SK-N-SH (cell line): ENCODE results near the gene OTUD6A. TPM values are rescaled to one million over a fixed set of nuclear protein-coding genes. Genes with fewer than 3 reads are reported as not detected.

ENCODE experiments used
- CTCF ChIA-PET: fragments of 300-600, 350-600 bp; formaldehyde crosslinking; extraction: SDS; loops from one replicate; lab custom pipeline; 2021; lab: Yijun Ruan, JAX
- POLR2A ChIA-PET: fragments of 350-600 bp; sonication (Branson Sonifier 250); formaldehyde crosslinking; extraction: SDS; loops from one replicate; lab custom pipeline; 2020; ENCODE audit warnings: antibody characterized with exemption, inconsistent platforms; lab: Yijun Ruan, JAX
- DNase-seq: peaks from one replicate; pipeline ENCODE4 v3.0.0; 2012
- H2AFZ ChIP-seq: fragments of 200-600 bp; sonication (generic); 2 replicates; pipeline ENCODE4 v1.8.1; 2016; ENCODE audit warnings: antibody characterized with exemption, mild to moderate bottlenecking, low read depth
- H3F3A ChIP-seq: fragments of 200-600 bp; sonication (generic); replicated peaks from 2 replicates; pipeline ENCODE3; 2016; ENCODE audit warnings: antibody characterized with exemption, mild to moderate bottlenecking; ENCODE audit not compliant: insufficient read depth
- H3K27ac ChIP-seq, 2 experiments: fragments of 200-500 bp in 1 of 2; fragments of 200-600 bp in 1 of 2; sonication (Bioruptor generic) in 1 of 2; sonication (generic), shearing (Covaris generic) in 1 of 2; 2 replicates each; pipeline versions ENCODE4 v1.5.1 to v1.6.1; 2014 to 2016; ENCODE audit warnings: low read depth in 2 of 2, inconsistent platforms in 1 of 2, low read length in 1 of 2, mild to moderate bottlenecking in 1 of 2, mixed read lengths in 1 of 2
- H3K27me3 ChIP-seq: fragments of 200-600 bp; sonication (generic), shearing (Covaris generic); 2 replicates; pipeline ENCODE4 v1.6.1; 2016; ENCODE audit warnings: mixed run types; ENCODE audit not compliant: insufficient read depth
- H3K36me3 ChIP-seq, 2 experiments: fragments of 200-500 bp in 1 of 2; fragments of 200-600 bp in 1 of 2; sonication (Bioruptor generic) in 1 of 2; sonication (generic) in 1 of 2; replicated peaks in 1 of 2; 2 replicates each; pipeline versions ENCODE3 to v1.5.1; 2014 to 2016; ENCODE audit warnings: low read length in 1 of 2, mild to moderate bottlenecking in 1 of 2; ENCODE audit not compliant: insufficient read depth in 2 of 2, control insufficient read depth in 1 of 2
- H3K4me1 ChIP-seq, 2 experiments: fragments of 200-500 bp in 1 of 2; fragments of 200-600 bp in 1 of 2; sonication (Bioruptor generic) in 1 of 2; sonication (generic), shearing (Covaris generic) in 1 of 2; 2 replicates each; pipeline versions ENCODE4 v1.5.1 to v1.6.1; 2014 to 2016; ENCODE audit warnings: low read depth in 1 of 2, low read length in 1 of 2, mixed run types in 1 of 2; ENCODE audit not compliant: insufficient read depth in 2 of 2, control insufficient read depth in 1 of 2
- H3K4me2 ChIP-seq: fragments of 200-600 bp; sonication (generic), shearing (Covaris generic); 2 replicates; pipeline ENCODE4 v1.6.1; 2017; ENCODE audit warnings: mixed run types
- H3K4me3 ChIP-seq, 2 experiments: fragments of 200-500 bp in 1 of 2; fragments of 200-600 bp in 1 of 2; sonication (Bioruptor generic) in 1 of 2; sonication (generic), shearing (Covaris generic) in 1 of 2; 2 replicates each; pipeline versions ENCODE4 v1.5.1 to v1.8.1; 2014 to 2016; ENCODE audit warnings: low read depth in 2 of 2, inconsistent platforms in 1 of 2, low read length in 1 of 2, mild to moderate bottlenecking in 1 of 2, mixed read lengths in 1 of 2, moderate library complexity in 1 of 2
- H3K79me2 ChIP-seq: fragments of 200-600 bp; sonication (generic); 2 replicates; pipeline ENCODE4 v1.8.1; 2017; ENCODE audit warnings: mild to moderate bottlenecking; ENCODE audit not compliant: insufficient read depth
- H3K9ac ChIP-seq: fragments of 200-600 bp; sonication (generic); 2 replicates; pipeline ENCODE4 v1.6.1; 2017; ENCODE audit warnings: mixed run types
- H3K9me2 ChIP-seq: fragments of 200-600 bp; sonication (generic); 2 replicates; pipeline ENCODE4 v1.6.1; 2017; ENCODE audit warnings: mixed run types
- H3K9me3 ChIP-seq: fragments of 200-600 bp; sonication (generic); 2 replicates; pipeline ENCODE4 v1.6.1; 2017; ENCODE audit warnings: mixed run types, mild to moderate bottlenecking, moderate library complexity
- H4K20me1 ChIP-seq: fragments of 200-600 bp; sonication (generic); 2 replicates; pipeline ENCODE4 v1.6.1; 2017; ENCODE audit warnings: mild to moderate bottlenecking, mixed run types; ENCODE audit not compliant: insufficient read depth
- CHD2 ChIP-seq: fragments of 150-350 bp; IDR thresholded peaks from 2 replicates; pipeline ENCODE4 v1.6.1; 2018; ENCODE audit warnings: low read length; ENCODE audit not compliant: partially characterized antibody
- EP300 ChIP-seq, 2 experiments: IDR thresholded peaks; 2 replicates each; pipeline versions ENCODE4 v1.4.0 to v1.6.1; 2012; ENCODE audit warnings: borderline replicate concordance in 1 of 2, low read depth in 1 of 2, low read length in 1 of 2
- GABPA ChIP-seq: IDR thresholded peaks from 2 replicates; pipeline ENCODE4 v1.4.0; 2012; ENCODE audit warnings: low read depth, mild to moderate bottlenecking
- GATA2 ChIP-seq: sonication (generic); formaldehyde crosslinking; IDR thresholded peaks from 2 replicates; pipeline ENCODE4 v1.5.0; 2020; ENCODE audit warnings: mild to moderate bottlenecking, missing genetic modification reagents
- SMC3 ChIP-seq: IDR thresholded peaks from 2 replicates; pipeline ENCODE4 v1.6.1; 2012; ENCODE audit warnings: low read depth, low read length, improper control_type of control experiment
- WGBS: methylation state at CpG from one replicate; pipeline ENCODE4 v1.1.6; 2017; ENCODE audit warnings: low lambda C conversion rate; 5-methylcytosine and 5-hydroxymethylcytosine counted together
- polyA plus RNA-seq, 3 experiments: library from polyadenylated mRNA; depleted of rRNA; stranded (reverse); fragments of >200 nt; gene quantifications; 2 replicates each; pipeline ENCODE4 v1.2.3, GENCODE V29; 2012
- TF ChIP-seq, protein P1 (sequence below): IDR thresholded peaks from 2 replicates; pipeline ENCODE4 v1.4.0; 2012; ENCODE audit warnings: low read depth, borderline replicate concordance
- TF ChIP-seq, protein P2 (sequence below): fragments of 200-600 bp; sonication (generic); IDR thresholded peaks from 2 replicates; pipeline ENCODE4 v1.6.1; 2017; ENCODE audit warnings: antibody characterized with exemption, mild to moderate bottlenecking, moderate library complexity
- TF ChIP-seq, protein P3 (sequence below): IDR thresholded peaks from 2 replicates; pipeline ENCODE4 v1.4.0; 2012; ENCODE audit warnings: low read depth, borderline replicate concordance
- TF ChIP-seq, protein P4 (sequence below): IDR thresholded peaks from 2 replicates; pipeline ENCODE4 v1.6.1; 2012; ENCODE audit warnings: mild to moderate bottlenecking, low read depth, low read length, moderate library complexity

The OTUD6A gene
- polyA plus RNA-seq, 1 of the 3 experiments (the other 2 are of a cell fraction): not detected

DNA sequence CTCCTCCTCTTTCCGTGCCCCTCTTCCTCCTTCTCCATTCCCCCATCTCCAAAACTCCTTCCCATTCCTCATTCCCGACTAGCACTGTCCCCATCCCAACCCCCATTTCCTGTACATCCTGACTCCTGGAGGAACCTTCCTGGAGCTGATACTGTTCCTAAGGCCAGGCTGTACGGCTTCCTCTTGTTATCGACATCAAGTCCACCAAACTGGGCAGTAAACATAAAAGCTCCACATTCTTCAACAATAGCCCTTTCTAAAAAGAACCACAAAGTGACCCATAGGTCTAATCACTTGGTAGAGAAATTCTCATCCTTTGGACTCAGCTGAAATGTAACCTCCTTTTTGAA lies 35.4 kb upstream of the OTUD6A start:
- H3K9me2 ChIP-seq: no peaks in the 10 kb centered on the region
- CTCF ChIA-PET: no interaction called here
- H2AFZ ChIP-seq: no peak overlapping the region
- H3F3A ChIP-seq: peaks cover 3% of the 10 kb centered on the region
- TF ChIP-seq EP300 (IDR thresholded peaks at IDR 0.05; ENCODE audit: borderline replicate concordance in 1 of 2, low read depth in 1 of 2, low read length in 1 of 2): no peak
- TF ChIP-seq, protein P1, sequence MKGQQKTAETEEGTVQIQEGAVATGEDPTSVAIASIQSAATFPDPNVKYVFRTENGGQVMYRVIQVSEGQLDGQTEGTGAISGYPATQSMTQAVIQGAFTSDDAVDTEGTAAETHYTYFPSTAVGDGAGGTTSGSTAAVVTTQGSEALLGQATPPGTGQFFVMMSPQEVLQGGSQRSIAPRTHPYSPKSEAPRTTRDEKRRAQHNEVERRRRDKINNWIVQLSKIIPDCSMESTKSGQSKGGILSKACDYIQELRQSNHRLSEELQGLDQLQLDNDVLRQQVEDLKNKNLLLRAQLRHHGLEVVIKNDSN: no peak
- TF ChIP-seq, protein P2, sequence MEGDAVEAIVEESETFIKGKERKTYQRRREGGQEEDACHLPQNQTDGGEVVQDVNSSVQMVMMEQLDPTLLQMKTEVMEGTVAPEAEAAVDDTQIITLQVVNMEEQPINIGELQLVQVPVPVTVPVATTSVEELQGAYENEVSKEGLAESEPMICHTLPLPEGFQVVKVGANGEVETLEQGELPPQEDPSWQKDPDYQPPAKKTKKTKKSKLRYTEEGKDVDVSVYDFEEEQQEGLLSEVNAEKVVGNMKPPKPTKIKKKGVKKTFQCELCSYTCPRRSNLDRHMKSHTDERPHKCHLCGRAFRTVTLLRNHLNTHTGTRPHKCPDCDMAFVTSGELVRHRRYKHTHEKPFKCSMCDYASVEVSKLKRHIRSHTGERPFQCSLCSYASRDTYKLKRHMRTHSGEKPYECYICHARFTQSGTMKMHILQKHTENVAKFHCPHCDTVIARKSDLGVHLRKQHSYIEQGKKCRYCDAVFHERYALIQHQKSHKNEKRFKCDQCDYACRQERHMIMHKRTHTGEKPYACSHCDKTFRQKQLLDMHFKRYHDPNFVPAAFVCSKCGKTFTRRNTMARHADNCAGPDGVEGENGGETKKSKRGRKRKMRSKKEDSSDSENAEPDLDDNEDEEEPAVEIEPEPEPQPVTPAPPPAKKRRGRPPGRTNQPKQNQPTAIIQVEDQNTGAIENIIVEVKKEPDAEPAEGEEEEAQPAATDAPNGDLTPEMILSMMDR: no peak
- TF ChIP-seq, protein P3, sequence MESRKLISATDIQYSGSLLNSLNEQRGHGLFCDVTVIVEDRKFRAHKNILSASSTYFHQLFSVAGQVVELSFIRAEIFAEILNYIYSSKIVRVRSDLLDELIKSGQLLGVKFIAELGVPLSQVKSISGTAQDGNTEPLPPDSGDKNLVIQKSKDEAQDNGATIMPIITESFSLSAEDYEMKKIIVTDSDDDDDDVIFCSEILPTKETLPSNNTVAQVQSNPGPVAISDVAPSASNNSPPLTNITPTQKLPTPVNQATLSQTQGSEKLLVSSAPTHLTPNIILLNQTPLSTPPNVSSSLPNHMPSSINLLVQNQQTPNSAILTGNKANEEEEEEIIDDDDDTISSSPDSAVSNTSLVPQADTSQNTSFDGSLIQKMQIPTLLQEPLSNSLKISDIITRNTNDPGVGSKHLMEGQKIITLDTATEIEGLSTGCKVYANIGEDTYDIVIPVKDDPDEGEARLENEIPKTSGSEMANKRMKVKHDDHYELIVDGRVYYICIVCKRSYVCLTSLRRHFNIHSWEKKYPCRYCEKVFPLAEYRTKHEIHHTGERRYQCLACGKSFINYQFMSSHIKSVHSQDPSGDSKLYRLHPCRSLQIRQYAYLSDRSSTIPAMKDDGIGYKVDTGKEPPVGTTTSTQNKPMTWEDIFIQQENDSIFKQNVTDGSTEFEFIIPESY: no peak
- no peak for TF ChIP-seq GATA2 (CRISPR knock-in tag)
- no peak for TF ChIP-seq SMC3
- no peak for TF ChIP-seq CHD2
- TF ChIP-seq, protein P4, sequence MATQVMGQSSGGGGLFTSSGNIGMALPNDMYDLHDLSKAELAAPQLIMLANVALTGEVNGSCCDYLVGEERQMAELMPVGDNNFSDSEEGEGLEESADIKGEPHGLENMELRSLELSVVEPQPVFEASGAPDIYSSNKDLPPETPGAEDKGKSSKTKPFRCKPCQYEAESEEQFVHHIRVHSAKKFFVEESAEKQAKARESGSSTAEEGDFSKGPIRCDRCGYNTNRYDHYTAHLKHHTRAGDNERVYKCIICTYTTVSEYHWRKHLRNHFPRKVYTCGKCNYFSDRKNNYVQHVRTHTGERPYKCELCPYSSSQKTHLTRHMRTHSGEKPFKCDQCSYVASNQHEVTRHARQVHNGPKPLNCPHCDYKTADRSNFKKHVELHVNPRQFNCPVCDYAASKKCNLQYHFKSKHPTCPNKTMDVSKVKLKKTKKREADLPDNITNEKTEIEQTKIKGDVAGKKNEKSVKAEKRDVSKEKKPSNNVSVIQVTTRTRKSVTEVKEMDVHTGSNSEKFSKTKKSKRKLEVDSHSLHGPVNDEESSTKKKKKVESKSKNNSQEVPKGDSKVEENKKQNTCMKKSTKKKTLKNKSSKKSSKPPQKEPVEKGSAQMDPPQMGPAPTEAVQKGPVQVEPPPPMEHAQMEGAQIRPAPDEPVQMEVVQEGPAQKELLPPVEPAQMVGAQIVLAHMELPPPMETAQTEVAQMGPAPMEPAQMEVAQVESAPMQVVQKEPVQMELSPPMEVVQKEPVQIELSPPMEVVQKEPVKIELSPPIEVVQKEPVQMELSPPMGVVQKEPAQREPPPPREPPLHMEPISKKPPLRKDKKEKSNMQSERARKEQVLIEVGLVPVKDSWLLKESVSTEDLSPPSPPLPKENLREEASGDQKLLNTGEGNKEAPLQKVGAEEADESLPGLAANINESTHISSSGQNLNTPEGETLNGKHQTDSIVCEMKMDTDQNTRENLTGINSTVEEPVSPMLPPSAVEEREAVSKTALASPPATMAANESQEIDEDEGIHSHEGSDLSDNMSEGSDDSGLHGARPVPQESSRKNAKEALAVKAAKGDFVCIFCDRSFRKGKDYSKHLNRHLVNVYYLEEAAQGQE: no peak
- TF ChIP-seq GABPA: no peak
- TF ChIP-seq, all 33 proteins: peak for 0
- POLR2A ChIA-PET: no interaction called here
- Histone ChIP-seq H3K36me3 (no peaks in the 10 kb centered on the region), H3K4me3 (no peak overlapping the region), H4K20me1 (no peaks in the 10 kb centered on the region), H3K9ac (no peak overlapping the region), H3K4me1 (no peaks in the 10 kb centered on the region), H3K4me2 (no peak overlapping the region), H3K27me3 (no peaks in the 10 kb centered on the region), H3K9me3 (no peaks in the 10 kb centered on the region), H3K27ac (no peak overlapping the region), H3K79me2 (no peaks in the 10 kb centered on the region)
- DNase-seq: no peak
- WGBS: 19% methylated on average over 4 of the region's 4 CpGs
